Loucy (cell line): Measurements from ENCODE around the gene MARCKS.

ENCODE experiments used
- CTCF ChIP-seq: fragments of 200-600 bp; sonication (generic); conservative IDR thresholded peaks from 2 replicates; pipeline ENCODE4 v1.5.1; 2014; ENCODE audit warnings: mild to moderate bottlenecking, antibody characterized with exemption, low read length
- EZH2phosphoT487 ChIP-seq: fragments of 200-600 bp; IDR thresholded peaks from 2 replicates; pipeline ENCODE4 v1.6.1; 2018; ENCODE audit warnings: antibody characterized with exemption, mild to moderate bottlenecking, moderate library complexity, borderline replicate concordance

GRCh38 chr6:113886512-113886911 lies 29.4 kb downstream of the MARCKS start:
- TF ChIP-seq CTCF = no peak
- TF ChIP-seq EZH2phosphoT487 = no peak
